Activated naive CD8-positive, alpha-beta T cell (primary cell): ENCODE results near the gene P2RX5.
"Not testable (repeated sequence)": the region's sequence is repeated elsewhere in the genome, so short reads cannot be mapped to it uniquely, and the experiment has no call there.

Experiments used
- H3K27ac Mint-ChIP-seq: one replicate; pipeline ENCODE4 v1.8.0; 2021; ENCODE audit warnings: mixed read lengths
- H3K27me3 Mint-ChIP-seq: one replicate; pipeline ENCODE4 v1.8.0; 2021; ENCODE audit warnings: mixed read lengths
- H3K36me3 Mint-ChIP-seq: one replicate; pipeline ENCODE4 v1.8.0; 2021; ENCODE audit warnings: mixed read lengths
- H3K4me1 Mint-ChIP-seq: one replicate; pipeline ENCODE4 v1.8.0; 2021; ENCODE audit warnings: low read depth, mixed read lengths
- H3K4me3 Mint-ChIP-seq: one replicate; pipeline ENCODE4 v1.8.0; 2021; ENCODE audit warnings: mild to moderate bottlenecking, mixed read lengths
- H3K9me3 Mint-ChIP-seq: one replicate; pipeline ENCODE4 v1.8.0; 2021; ENCODE audit warnings: low read depth, mixed read lengths

Gene P2RX5, protein sequence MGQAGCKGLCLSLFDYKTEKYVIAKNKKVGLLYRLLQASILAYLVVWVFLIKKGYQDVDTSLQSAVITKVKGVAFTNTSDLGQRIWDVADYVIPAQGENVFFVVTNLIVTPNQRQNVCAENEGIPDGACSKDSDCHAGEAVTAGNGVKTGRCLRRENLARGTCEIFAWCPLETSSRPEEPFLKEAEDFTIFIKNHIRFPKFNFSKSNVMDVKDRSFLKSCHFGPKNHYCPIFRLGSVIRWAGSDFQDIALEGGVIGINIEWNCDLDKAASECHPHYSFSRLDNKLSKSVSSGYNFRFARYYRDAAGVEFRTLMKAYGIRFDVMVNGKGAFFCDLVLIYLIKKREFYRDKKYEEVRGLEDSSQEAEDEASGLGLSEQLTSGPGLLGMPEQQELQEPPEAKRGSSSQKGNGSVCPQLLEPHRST

DNA sequence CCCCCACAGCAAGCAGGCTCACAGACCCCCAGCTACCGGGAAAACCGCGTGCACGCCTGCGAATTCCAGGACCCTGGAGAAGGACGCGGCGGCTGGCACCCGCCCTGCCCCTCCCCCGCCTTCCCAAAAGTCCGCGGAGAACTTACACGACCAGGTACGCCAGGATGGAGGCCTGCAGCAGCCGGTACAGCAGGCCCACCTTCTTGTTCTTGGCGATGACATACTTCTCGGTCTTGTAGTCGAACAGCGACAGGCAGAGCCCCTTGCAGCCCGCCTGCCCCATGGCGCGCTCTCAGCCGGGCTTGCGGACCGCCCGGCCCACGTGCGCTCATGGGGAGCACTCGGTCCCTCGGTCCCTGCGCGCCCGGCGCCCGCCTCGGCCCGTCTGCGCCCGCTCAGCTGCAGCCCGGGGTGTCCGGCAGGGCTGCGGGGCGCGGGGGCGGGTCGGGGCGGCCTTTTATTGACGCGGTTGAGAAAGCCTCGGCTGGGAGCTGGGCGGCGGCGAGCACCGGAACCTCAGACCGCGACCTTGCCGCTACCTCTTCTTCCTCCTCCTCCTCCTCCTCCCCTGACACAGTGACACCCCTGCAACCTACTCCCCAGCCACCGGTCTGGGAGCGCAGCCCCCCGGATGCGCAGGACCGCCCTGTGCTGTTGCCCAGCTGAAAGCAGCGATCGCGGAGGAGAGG is at the start of gene P2RX5:
Gene P2RX5, minus strand, starts transcription at position 433 of the 689 bp plus-strand sequence. Its CDS starts 150 bp downstream, at position 283.
- no peaks in the 10 kb centered on the region for H3K36me3 Mint-ChIP-seq
- H3K4me1 Mint-ChIP-seq, result peaks cover 19% of the 10 kb centered on the region
- no peaks in the 10 kb centered on the region for H3K27me3 Mint-ChIP-seq
- no peaks in the 10 kb centered on the region for H3K9me3 Mint-ChIP-seq
- H3K4me3 Mint-ChIP-seq, result peak within 1 kb of the TSS; percentile 89
- H3K27ac Mint-ChIP-seq, result peak within 1 kb of the TSS; percentile 61

DNA sequence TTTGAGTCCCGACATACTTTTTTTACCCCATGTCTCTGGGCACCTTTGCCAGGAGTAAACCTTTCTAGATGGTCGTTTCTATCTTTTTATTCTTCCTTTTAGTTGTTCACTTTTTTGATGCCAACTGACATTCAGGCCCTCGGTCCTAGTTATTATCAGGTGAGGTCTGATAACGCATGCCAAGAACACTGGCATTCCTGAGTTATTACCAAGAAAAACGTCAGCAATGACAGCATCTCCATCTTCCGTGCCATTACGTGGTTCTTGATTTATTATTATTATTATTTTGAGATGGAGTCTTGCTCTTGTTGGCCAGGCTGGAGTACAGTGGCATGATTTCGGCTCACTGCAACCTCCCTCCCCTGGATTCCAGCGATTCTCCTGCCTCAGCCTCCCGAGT is 49.1 kb upstream of the P2RX5 start:
- Mint-ChIP-seq H3K36me3 (no peaks in the 10 kb centered on the region), H3K27me3 (no peaks in the 10 kb centered on the region)

DNA sequence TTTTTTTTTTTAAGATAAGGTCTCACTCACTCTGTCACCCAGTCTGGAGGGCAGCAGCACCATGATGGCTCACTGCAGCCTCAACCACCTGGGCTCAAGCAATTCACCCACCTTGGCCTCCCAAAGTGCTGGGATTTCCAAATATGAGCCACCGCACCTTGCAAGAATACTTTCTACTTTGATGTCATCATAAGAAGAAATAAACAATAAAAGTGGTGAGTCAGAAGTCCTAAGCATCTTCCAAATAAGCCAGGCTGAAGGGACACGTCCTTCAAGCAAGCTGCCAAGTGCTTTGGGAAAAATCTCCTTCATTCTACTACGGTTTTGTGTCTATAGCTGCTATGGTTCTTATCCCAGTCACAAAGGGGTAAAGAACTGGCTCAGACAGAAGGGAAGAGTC is 48.1 kb upstream of the P2RX5 start:
- Mint-ChIP-seq H3K27me3 (no peaks in the 10 kb centered on the region), H3K4me3 (no peak overlapping the region), H3K4me1 (peaks cover 34% of the 10 kb centered on the region), H3K36me3 (no peaks in the 10 kb centered on the region), H3K9me3 (no peaks in the 10 kb centered on the region), H3K27ac (no peak overlapping the region)

More for the DNA sequence above, 49.1 kb upstream of the P2RX5 start:
- no peaks in the 10 kb centered on the region for H3K9me3 Mint-ChIP-seq
- peaks cover 32% of the 10 kb centered on the region for H3K4me1 Mint-ChIP-seq
- no peak overlapping the region for H3K27ac Mint-ChIP-seq
- H3K4me3 Mint-ChIP-seq, result no peak overlapping the region

DNA sequence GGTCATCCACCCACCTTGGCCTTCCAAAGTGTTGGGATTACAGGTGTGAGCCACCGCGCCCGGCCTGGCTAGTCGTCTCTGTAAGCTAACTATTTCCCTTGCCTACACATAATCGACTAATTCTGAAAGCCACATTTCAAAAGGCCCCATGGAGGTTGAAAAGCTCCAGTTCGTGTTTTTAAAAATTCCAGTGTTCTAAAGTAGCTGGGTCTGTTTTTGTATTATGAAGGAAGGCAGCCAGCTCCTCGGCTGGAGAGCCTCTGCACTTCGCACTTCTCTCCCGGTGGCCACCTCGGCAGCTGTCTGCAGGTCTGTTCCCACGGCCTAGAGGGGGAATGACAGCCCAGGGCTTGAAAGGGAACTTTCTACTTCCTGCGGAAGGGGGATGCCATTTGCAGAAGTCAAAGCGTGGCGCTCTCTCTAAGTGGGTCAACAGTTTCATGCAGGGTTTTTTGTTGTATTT is 44.7 kb upstream of the P2RX5 start:
- H3K27ac Mint-ChIP-seq, result peak overlapping the region; percentile 34
- H3K4me1 Mint-ChIP-seq, result peaks cover 40% of the 10 kb centered on the region
- H3K4me3 Mint-ChIP-seq, result peak overlapping the region; percentile 46
- no peaks in the 10 kb centered on the region for H3K9me3 Mint-ChIP-seq
- no peaks in the 10 kb centered on the region for H3K36me3 Mint-ChIP-seq
- H3K27me3 Mint-ChIP-seq, result no peaks in the 10 kb centered on the region

DNA sequence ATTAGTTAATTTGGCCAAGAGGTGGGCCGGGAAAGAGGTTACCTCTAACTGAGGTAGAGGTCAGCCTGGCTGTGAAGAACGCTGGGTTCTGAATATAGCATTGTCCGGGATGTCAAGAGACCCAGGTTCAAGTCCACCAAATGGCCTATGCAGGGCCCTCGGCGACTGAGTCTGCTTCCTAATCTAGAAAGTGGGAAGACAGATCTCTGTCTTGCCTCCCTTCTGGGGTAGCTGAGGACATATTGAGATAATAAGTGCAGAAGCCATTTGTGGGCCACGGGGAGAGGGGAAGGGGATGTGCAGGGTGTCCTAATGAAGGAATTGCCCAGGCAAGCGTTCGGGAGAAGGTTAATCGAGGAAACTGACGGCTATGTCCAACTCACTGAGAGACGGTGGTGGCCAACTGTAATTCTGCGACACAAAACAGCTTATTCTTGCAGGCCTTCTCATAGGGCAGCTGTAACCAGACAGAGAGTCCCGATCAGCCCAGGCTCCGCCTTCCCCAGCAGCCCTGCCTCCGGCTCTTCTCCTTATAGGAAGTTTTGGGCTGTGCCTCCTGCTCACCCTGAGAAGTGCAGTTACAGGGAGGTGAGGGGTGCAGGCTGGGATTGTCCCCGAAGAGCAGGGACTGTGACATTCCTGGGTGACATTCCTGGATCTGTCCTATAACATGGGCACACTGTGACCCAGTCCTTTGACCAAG is 43.6 kb upstream of the P2RX5 start:
- H3K27ac Mint-ChIP-seq, result peak overlapping the region; percentile 81
- no peaks in the 10 kb centered on the region for H3K9me3 Mint-ChIP-seq
- H3K4me3 Mint-ChIP-seq, result no peak overlapping the region
- peaks cover 40% of the 10 kb centered on the region for H3K4me1 Mint-ChIP-seq
- H3K36me3 Mint-ChIP-seq, result no peaks in the 10 kb centered on the region
- H3K27me3 Mint-ChIP-seq, result no peaks in the 10 kb centered on the region

DNA sequence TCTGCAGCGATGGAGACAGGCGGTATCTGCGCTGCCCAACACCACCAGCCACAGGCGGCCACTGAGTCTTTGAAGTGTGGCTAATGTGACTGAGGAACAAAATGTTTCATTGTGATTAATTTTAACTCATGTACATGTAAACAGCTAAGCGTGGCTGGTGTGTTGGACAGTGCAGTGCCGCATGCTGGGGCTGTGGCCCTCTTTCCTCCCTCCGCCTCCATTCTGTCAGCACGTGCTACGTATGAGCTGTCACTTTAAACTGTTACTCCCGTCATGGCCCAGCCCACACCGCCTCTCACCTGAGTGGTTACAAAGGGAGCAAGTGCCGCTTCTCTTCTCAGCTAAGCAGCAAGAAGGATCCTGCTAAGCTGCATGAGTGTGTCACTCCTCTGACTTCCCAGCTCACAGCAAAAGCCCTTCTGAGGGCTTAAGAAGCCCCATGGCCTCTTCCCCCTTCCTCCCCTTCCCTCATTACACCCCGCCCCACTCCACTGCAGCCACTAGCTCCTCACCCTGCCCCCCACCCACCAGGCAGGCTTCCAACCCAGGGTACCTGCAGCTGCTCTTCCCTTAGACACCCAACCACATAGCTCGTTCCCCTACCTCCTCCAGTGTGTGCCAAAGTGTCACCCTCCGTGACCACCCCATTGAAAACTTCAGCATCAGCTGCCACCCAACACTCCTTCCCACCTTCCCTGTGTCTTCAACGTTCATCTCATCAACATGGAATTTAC is 42.8 kb upstream of the P2RX5 start:
- peaks cover 40% of the 10 kb centered on the region for H3K4me1 Mint-ChIP-seq
- H3K27me3 Mint-ChIP-seq, result no peaks in the 10 kb centered on the region
- H3K27ac Mint-ChIP-seq, result peak overlapping the region; percentile 81
- H3K36me3 Mint-ChIP-seq, result no peaks in the 10 kb centered on the region
- peak overlapping the region; percentile 25 for H3K4me3 Mint-ChIP-seq
- no peaks in the 10 kb centered on the region for H3K9me3 Mint-ChIP-seq

DNA sequence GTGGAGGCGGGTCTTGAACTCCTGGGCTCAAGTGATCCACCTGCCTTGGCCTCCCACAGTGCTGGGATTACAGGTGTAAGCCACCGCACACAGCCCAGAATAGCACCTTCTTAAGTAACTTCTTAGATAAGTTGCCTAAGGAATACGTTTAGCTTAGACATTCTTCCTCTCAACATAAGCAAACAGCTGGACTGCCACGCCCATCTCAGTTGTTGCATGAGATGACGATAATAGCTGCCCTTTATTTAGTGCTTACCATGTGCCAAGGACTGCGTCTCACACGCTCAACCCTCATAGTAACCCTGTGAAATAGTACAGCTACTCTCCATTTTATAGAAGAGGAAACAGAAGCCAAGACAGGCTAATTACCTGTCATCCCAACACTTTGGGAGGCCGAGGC is 39.6 kb upstream of the P2RX5 start:
- no peak overlapping the region for H3K4me3 Mint-ChIP-seq
- peaks cover 30% of the 10 kb centered on the region for H3K4me1 Mint-ChIP-seq
- no peaks in the 10 kb centered on the region for H3K36me3 Mint-ChIP-seq
- H3K9me3 Mint-ChIP-seq, result no peaks in the 10 kb centered on the region
- no peaks in the 10 kb centered on the region for H3K27me3 Mint-ChIP-seq
- H3K27ac Mint-ChIP-seq, result no peak overlapping the region

DNA sequence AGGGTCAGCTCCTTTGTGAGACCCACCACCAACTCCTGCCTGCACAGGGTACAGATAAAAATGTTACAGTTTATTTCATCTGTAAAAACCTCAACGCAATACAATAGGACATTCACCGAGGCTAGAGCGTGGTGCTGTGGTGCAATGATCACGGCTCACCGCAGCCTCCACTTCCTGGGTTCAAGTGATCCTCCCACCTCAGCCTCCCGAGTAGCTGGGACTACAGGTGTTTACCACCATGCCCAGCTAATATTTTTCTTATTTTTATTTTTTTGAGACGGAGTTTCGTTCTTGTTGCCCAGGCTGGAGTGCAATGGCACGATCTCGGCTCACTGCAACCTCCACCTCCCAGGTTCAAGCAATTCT is 38.9 kb upstream of the P2RX5 start:
- not testable (repeated sequence) for H3K27me3 Mint-ChIP-seq, H3K9me3 Mint-ChIP-seq, H3K4me3 Mint-ChIP-seq, H3K27ac Mint-ChIP-seq, H3K36me3 Mint-ChIP-seq
- H3K4me1 Mint-ChIP-seq, result peaks cover 25% of the 10 kb centered on the region

DNA sequence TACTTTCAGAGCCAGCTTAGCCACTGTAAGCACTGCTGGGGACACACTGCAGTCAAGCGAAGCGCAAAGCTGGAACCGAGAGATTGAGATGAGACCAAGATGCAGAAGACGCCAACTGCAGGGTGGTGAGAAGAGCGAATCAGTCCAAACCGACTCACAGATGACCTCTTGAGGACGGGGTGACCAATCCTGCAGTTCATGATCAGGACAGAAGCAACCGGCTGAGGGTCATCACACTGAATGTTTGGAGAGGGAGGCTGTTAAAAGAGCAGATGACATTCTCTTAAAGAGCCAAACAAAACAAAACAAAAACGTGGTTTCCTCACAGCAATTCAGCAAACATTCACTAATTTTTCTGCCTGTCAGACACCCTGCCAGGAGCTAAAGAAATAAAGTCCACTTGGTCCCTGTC is 36.3 kb upstream of the P2RX5 start:
- Mint-ChIP-seq H3K9me3 (no peaks in the 10 kb centered on the region), H3K27ac (no peak overlapping the region), H3K4me3 (no peak overlapping the region)

DNA sequence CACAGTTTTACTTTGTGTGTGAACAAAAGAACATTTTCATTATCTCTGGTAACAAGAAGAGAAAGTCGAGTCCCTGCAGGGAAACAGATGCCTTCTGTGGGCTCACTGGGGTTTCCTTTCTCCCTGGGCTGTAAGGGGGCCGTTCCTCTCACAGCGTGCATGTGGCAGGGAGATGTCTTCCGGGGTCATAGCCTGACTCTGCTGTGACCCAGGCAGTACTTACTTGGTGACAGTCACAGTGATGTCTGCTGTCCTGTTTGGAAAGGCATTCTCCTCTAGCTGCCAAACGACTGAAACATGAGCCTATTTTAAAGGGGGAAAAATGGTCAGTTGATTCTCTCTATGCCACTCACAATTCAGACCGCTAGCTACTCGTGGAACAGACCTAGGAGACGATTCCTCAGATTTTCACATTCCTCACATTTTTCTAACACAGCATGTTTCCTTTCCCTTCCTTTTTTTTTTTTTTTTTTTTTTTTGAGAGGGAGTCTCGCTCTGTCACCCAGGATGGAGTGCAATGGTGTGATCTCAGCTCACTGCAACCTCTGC is 35.0 kb upstream of the P2RX5 start:
- no peaks in the 10 kb centered on the region for H3K4me1 Mint-ChIP-seq
- H3K36me3 Mint-ChIP-seq, result peaks cover 2% of the 10 kb centered on the region
- H3K4me3 Mint-ChIP-seq, result no peak overlapping the region
- no peaks in the 10 kb centered on the region for H3K9me3 Mint-ChIP-seq
- no peaks in the 10 kb centered on the region for H3K27me3 Mint-ChIP-seq
- no peak overlapping the region for H3K27ac Mint-ChIP-seq

More for the DNA sequence above, 36.3 kb upstream of the P2RX5 start:
- Mint-ChIP-seq H3K36me3 (no peaks in the 10 kb centered on the region), H3K27me3 (no peaks in the 10 kb centered on the region), H3K4me1 (no peaks in the 10 kb centered on the region)

DNA sequence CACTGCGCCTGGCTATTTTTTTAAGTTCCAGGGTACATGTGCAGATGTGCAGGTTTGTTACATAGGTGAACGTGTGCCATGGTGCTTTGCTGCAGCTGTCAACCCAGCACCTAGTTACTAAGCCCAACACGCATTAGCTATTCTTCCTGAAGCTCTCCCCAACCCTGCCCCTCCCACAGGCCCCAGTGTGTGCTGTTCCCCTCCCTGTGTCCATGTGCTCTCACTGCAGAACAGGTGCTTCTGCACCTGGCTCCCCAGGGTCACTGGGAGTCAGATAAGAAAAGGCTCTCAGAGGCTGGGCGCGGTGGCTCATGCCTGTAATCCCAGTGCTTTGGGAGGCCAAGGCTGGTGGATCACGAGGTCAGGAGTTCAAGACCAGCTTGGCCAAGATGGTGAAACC is 33.9 kb upstream of the P2RX5 start:
- no peaks in the 10 kb centered on the region for H3K4me1 Mint-ChIP-seq
- H3K9me3 Mint-ChIP-seq, result no peaks in the 10 kb centered on the region
- no peak overlapping the region for H3K4me3 Mint-ChIP-seq
- H3K36me3 Mint-ChIP-seq, result peaks cover 2% of the 10 kb centered on the region
- H3K27me3 Mint-ChIP-seq, result no peaks in the 10 kb centered on the region
- no peak overlapping the region for H3K27ac Mint-ChIP-seq

DNA sequence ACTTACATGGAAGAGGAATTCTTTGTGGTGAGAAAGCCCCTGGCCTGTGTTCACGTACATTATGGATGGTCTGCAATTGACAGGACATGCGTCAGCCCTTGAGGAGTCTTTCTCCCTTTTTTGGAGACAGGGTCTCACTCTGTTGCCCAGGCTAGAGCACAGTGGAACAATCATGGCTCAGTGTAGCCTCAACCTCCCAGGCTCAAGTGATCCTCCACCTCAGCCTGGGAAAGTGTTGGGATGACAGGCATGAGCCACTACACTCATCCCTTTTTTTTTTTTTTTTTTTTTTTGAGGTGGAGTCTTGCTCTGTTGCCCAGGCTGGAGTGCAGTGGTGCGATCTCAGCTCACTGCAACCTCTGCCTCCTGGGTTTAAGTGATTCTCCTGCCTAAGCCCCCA is 32.1 kb upstream of the P2RX5 start:
- H3K27me3 Mint-ChIP-seq, H3K36me3 Mint-ChIP-seq, H3K9me3 Mint-ChIP-seq, H3K27ac Mint-ChIP-seq, H3K4me3 Mint-ChIP-seq, H3K4me1 Mint-ChIP-seq: not testable (repeated sequence)

DNA sequence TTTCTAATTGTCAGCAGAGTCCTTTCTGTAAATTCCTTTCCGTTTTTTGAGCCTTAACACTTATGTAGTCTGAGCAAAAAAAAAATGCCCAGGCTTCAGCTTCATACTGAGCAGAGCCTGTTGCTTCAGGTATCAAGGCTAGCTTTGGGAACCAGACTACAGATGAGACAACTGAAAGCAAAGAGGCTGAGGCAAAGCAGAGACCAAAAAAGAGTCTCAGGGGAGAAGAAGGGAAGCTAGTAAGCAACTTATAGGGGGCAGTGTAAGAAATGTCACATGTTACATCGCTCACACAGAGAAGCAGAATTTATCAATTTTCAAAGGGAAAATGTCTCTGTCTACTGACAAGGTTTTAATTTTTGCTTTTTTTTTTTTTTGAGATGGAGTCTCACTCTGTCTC is 31.1 kb upstream of the P2RX5 start:
- Mint-ChIP-seq H3K36me3 (peaks cover 2% of the 10 kb centered on the region), H3K4me1 (peaks cover 15% of the 10 kb centered on the region), H3K4me3 (no peak overlapping the region), H3K27me3 (peaks cover 1% of the 10 kb centered on the region), H3K9me3 (no peaks in the 10 kb centered on the region), H3K27ac (no peak overlapping the region)

DNA sequence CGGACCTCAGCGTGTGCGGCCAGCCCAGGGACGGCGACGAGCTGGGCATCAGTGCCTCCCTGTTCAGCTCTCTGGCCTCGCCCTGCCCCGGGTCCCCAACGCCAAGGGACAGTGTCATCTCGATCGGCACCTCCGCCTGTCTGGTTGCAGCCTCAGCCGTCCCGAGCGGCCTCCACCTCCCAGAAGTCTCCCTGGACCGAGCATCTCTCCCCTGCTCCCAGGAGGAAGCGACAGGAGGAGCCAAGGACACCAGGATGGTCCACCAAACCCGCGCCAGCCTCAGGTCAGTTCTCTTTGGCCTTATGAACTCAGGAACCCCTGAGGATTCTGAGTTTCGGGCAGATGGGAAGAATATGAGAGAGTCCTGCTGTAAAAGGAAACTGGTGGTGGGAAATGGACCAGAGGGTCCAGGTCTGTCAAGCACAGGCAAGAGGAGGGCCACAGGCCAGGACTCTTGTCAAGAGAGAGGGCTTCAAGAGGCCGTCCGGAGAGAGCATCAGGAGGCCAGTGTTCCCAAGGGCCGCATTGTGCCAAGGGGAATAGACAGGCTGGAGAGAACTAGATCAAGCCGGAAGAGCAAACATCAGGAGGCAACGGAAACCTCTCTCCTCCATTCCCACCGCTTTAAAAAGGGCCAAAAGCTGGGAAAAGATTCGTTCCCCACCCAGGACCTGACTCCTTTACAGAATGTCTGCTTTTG is 28.6 kb upstream of the P2RX5 start:
- Mint-ChIP-seq H3K27ac (no peak overlapping the region), H3K36me3 (peaks cover 7% of the 10 kb centered on the region), H3K4me3 (peak overlapping the region; percentile 96), H3K27me3 (peaks cover 1% of the 10 kb centered on the region), H3K4me1 (peaks cover 33% of the 10 kb centered on the region), H3K9me3 (no peaks in the 10 kb centered on the region)
